OCI-LY7 (cell line): ENCODE data around the gene INHBE.

ENCODE experiments used
- EZH2phosphoT487 ChIP-seq: fragments of 200-600 bp; sonication (generic); IDR thresholded peaks from 2 replicates; pipeline ENCODE4 v1.6.1; 2018; ENCODE audit warnings: low read depth, borderline replicate concordance, mild to moderate bottlenecking, mixed run types, antibody characterized with exemption, low read length, moderate library complexity, mixed read lengths
- TF ChIP-seq, protein P1 (sequence below): fragments of 200-600 bp; sonication (generic); conservative IDR thresholded peaks from 2 replicates; pipeline ENCODE4 v1.5.1; 2014; ENCODE audit warnings: mild to moderate bottlenecking, antibody characterized with exemption, low read length, moderate library complexity, mixed read lengths

DNA sequence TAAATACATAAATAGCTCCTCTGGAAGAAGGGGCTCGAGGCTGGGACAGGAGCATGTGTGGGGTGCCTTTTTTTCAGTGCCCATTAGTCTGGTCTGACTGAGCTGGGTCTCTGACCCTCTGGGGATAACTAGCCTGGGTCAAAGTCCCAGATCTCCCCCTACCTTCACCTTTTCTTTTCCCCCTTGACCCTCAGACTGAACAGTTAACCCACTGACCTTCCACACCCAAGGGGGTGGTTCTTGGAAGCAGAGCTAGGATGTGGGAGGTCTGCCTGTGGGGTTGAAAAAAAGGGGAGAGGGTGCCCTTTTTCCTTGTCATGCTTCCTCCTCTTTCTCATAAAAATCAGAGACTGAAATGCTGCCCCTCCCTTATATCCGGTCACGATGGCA is 3.6 kb downstream of the INHBE start:
- TF ChIP-seq, protein P1, sequence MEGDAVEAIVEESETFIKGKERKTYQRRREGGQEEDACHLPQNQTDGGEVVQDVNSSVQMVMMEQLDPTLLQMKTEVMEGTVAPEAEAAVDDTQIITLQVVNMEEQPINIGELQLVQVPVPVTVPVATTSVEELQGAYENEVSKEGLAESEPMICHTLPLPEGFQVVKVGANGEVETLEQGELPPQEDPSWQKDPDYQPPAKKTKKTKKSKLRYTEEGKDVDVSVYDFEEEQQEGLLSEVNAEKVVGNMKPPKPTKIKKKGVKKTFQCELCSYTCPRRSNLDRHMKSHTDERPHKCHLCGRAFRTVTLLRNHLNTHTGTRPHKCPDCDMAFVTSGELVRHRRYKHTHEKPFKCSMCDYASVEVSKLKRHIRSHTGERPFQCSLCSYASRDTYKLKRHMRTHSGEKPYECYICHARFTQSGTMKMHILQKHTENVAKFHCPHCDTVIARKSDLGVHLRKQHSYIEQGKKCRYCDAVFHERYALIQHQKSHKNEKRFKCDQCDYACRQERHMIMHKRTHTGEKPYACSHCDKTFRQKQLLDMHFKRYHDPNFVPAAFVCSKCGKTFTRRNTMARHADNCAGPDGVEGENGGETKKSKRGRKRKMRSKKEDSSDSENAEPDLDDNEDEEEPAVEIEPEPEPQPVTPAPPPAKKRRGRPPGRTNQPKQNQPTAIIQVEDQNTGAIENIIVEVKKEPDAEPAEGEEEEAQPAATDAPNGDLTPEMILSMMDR = no peak
- no peak for TF ChIP-seq EZH2phosphoT487
